ES-I3 (cell line): ENCODE results near the gene KLHL3.

Experiments
- H3K36me3 ChIP-seq: 2 replicates; pipeline ENCODE4 v1.6.1; 2013; ENCODE audit warnings: mild to moderate bottlenecking, low read length, control low read depth, moderate library complexity; ENCODE audit not compliant: insufficient read depth
- H3K4me1 ChIP-seq: 2 replicates; pipeline ENCODE4 v1.6.1; 2013; ENCODE audit warnings: mild to moderate bottlenecking, control low read depth, low read length; ENCODE audit not compliant: insufficient read depth
- H3K9ac ChIP-seq: 2 replicates; pipeline ENCODE4 v1.6.1; 2013; ENCODE audit warnings: low read depth, mild to moderate bottlenecking, low read length, moderate library complexity
- H3K9me3 ChIP-seq: 2 replicates; pipeline ENCODE4 v1.6.1; 2013; ENCODE audit warnings: mild to moderate bottlenecking, low read length, moderate library complexity; ENCODE audit not compliant: control insufficient read depth, insufficient read depth

The KLHL3 gene

DNA sequence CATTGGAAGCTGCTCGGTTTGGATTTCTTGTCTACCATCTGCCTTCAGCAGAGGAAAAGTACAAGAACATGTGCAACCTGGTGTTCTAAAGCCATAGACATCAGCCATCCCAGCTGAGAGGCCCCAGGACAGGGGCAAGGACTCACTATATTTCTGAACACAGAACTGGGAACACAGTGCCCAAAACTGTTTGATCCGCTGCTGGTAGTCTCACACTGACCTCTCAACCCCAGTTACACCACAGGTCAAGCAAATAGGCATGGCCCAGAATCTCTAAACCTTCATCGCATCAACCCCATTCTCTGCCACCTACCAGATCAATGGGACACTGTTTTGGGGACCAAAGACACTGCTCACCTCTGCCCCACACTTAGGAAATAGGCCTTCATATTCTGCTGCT is 2.0 kb downstream of the KLHL3 start:
- Histone ChIP-seq H3K9me3 (no peaks in the 10 kb centered on the region), H3K4me1 (peaks cover 15% of the 10 kb centered on the region), H3K9ac (no peak overlapping the region), H3K36me3 (no peaks in the 10 kb centered on the region)

GRCh38 chr5:137733006-137733405 is 2.9 kb downstream of the KLHL3 start:
- Histone ChIP-seq H3K36me3 (no peaks in the 10 kb centered on the region), H3K9ac (no peak overlapping the region), H3K9me3 (no peaks in the 10 kb centered on the region), H3K4me1 (peaks cover 15% of the 10 kb centered on the region)

DNA sequence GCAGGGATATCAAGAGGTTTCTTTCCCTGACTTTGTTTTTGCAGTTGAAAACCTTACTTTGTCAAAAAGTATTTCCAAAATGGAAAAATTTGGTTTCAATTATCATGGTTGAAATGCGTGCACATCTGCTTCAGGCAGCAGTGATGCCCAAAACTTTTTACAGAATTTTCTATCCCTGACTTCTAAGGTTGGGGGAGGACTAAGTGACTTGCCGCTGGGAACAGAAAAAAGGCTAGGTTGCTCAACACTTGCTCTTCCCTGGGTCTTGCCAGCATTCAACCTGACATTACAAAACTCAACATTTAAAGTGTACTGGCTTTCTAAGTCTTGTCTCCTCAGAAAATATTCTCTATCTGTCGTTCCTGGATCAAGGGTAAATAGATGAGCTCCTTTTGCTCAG is 4.7 kb downstream of the KLHL3 start:
- Histone ChIP-seq H3K9me3 (no peaks in the 10 kb centered on the region), H3K36me3 (no peaks in the 10 kb centered on the region), H3K9ac (no peak overlapping the region), H3K4me1 (peaks cover 11% of the 10 kb centered on the region)

DNA sequence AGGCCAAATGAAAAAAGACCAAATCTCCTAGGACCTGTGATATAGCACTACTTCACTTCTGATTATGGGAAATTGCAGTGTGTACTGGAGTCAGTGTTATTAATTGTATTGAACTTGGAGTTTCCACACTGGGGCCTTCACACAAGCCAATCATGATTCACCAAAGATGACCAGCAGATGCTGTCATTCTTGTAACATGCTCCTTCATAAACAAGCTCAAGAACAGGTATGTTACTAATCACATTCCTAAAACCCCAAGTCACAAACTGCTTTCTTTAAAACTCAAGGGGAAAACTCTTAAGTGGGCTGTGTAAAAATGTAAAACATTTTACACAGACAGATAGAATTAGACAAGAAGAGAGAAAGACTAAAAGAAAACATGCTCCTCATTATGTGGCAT is 5.6 kb downstream of the KLHL3 start:
- peaks cover 10% of the 10 kb centered on the region for H3K4me1 ChIP-seq
- H3K9me3 ChIP-seq = no peaks in the 10 kb centered on the region
- H3K9ac ChIP-seq = no peak overlapping the region
- H3K36me3 ChIP-seq = no peaks in the 10 kb centered on the region

- H3K4me1 ChIP-seq = no peaks in the 10 kb centered on the region
- no peaks in the 10 kb centered on the region for H3K9me3 ChIP-seq
- no peak overlapping the region for H3K9ac ChIP-seq
- H3K36me3 ChIP-seq = no peaks in the 10 kb centered on the region
These were observed 7.8 kb downstream of the KLHL3 start for GRCh38 chr5:137728048-137728447.

DNA sequence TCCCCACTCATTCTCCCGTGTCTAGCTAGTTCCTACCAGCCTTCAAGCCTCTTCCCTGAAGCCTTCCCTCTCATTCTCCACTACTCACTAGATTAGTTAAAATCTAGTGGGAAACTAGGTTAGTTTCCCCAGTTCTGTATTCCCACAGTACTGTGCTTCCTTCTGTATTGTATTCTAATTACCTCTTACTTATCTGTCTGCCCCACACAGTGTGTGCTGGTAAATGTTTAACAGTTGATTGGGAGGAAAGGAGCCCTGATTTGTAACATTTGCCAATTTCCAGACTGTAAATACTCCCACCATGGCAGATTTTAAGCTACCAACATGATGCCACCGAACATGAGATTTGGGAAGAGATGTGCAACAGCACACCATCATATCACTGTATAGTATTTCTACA is 8.3 kb downstream of the KLHL3 start:
- Histone ChIP-seq H3K9me3 (no peaks in the 10 kb centered on the region), H3K4me1 (no peaks in the 10 kb centered on the region)

DNA sequence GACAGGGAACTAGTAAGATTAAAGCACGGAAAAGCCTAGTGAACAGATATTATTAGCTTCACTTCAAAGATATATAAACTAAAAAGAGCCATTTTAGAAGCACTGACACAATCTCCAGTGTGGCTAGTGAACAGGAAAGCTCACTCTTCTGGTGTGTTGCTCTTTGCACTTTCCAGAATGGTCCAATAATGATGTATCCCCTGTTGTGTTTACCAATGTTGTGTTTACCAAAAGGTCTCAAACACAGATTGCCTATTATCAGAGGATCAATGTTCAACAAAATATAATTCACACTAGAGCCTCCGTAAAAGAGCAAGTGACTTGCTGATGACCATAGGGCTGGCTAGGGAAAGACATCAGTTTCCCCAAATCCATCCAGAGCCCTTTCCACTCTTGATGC is 11.6 kb downstream of the KLHL3 start:
- H3K4me1 ChIP-seq = no peaks in the 10 kb centered on the region
- no peaks in the 10 kb centered on the region for H3K9me3 ChIP-seq
- H3K36me3 ChIP-seq = no peaks in the 10 kb centered on the region
- H3K9ac ChIP-seq = no peak overlapping the region

More for the DNA sequence above, 8.3 kb downstream of the KLHL3 start:
- no peaks in the 10 kb centered on the region for H3K36me3 ChIP-seq
- no peak overlapping the region for H3K9ac ChIP-seq

GRCh38 chr5:137718611-137719010 is 17.3 kb downstream of the KLHL3 start:
- Histone ChIP-seq H3K4me1 (no peaks in the 10 kb centered on the region), H3K9ac (no peak overlapping the region), H3K36me3 (no peaks in the 10 kb centered on the region), H3K9me3 (no peaks in the 10 kb centered on the region)

- Histone ChIP-seq H3K9me3 (peaks cover 3% of the 10 kb centered on the region), H3K36me3 (no peaks in the 10 kb centered on the region), H3K4me1 (no peaks in the 10 kb centered on the region), H3K9ac (no peak overlapping the region)
These were observed 19.6 kb downstream of the KLHL3 start for GRCh38 chr5:137716337-137716736.

- Histone ChIP-seq H3K9me3 (peaks cover 3% of the 10 kb centered on the region), H3K9ac (no peak overlapping the region), H3K36me3 (no peaks in the 10 kb centered on the region), H3K4me1 (no peaks in the 10 kb centered on the region)
These were observed 20.4 kb downstream of the KLHL3 start for GRCh38 chr5:137715456-137715855.

DNA sequence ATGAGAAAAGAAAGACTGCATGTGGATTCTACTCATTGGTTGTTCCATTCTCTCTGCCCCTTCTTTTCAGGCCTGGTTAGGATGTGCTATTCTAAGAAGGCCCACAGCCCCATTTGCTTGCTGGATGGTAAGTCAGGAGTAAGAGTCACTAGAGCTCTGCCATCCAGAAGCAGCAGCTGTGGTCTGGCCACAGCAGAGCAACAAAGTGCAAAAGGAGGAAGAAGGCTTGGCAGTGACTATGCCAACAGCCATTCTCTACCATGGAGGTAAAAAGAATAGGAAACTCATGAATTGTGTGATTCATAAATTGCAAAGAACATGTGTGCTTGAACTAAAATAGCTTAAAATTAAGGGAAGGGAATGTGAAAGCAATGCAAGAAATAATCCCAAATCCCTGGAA is 20.9 kb downstream of the KLHL3 start:
- Histone ChIP-seq H3K9me3 (peaks cover 3% of the 10 kb centered on the region), H3K9ac (no peak overlapping the region), H3K36me3 (no peaks in the 10 kb centered on the region), H3K4me1 (no peaks in the 10 kb centered on the region)

DNA sequence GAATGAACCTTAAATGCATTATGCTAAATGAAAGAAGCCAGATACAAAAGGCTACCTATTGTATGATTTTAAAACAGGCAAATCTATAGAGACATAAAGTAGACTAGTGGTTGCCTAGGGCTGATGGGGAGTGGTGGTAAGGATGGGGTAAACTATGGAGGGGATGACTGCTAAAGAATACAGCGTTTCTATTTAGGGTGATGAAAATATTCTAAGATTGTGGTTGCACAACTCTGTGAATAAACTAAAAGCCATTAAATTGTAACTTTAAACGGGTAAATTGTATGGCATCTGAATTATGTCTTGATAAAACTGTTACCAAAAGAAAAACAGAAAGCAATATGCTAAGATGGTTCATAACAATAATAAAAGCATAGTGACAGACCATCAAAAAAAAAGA is 21.4 kb downstream of the KLHL3 start:
- Histone ChIP-seq H3K9me3 (peaks cover 3% of the 10 kb centered on the region), H3K9ac (no peak overlapping the region)

GRCh38 chr5:137712139-137712667 is 23.7 kb downstream of the KLHL3 start:
- Histone ChIP-seq H3K36me3 (no peaks in the 10 kb centered on the region; the same call in 1 of the 2 replicates), H3K4me1 (no peaks in the 10 kb centered on the region), H3K9ac (no peak overlapping the region), H3K9me3 (peaks cover 3% of the 10 kb centered on the region)

More for the DNA sequence above, 21.4 kb downstream of the KLHL3 start:
- Histone ChIP-seq H3K36me3 (no peaks in the 10 kb centered on the region), H3K4me1 (no peaks in the 10 kb centered on the region)

DNA sequence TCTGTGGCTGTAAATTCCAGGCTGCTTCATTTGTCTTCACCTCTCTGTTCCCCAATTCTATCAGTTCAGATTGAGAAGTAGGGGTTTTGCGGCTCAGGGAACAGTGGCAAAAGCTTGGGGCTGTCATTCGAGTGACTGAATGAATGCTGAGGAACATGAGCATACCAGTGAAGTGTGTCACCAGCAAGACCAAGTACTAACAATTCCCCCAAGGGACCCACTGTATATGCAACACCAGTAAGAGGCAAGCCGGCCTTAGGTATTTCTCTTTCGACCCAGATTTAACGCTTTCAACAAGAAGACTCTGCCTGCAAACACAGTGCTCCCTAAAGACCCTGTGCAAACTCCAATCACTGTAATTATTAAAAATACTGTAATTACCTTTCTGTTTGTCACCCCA is 25.8 kb downstream of the KLHL3 start:
- no peak overlapping the region for H3K9ac ChIP-seq
- H3K4me1 ChIP-seq = no peaks in the 10 kb centered on the region
- no peaks in the 10 kb centered on the region; the same call in 1 of the 2 replicates for H3K36me3 ChIP-seq
- peaks cover 3% of the 10 kb centered on the region for H3K9me3 ChIP-seq

- Histone ChIP-seq H3K9ac (no peak overlapping the region), H3K4me1 (no peaks in the 10 kb centered on the region), H3K9me3 (peaks cover 3% of the 10 kb centered on the region), H3K36me3 (no peaks in the 10 kb centered on the region; the same call in 1 of the 2 replicates)
These were observed 26.9 kb downstream of the KLHL3 start for GRCh38 chr5:137708796-137709559.
